GM21528 (cell line): Measurements from ENCODE around the gene SELENOV.

Experiments
- ATAC-seq: cut with Tn5 transposase; IDR thresholded peaks from one replicate; pipeline ENCODE4 v1.9.1; 2021; ENCODE audit warnings: mild to moderate bottlenecking, moderate library complexity; ENCODE audit not compliant: unreplicated experiment, low FRiP score

SELENOV gene

GRCh38 chr19:39517432-39517831, 2.5 kb downstream of the SELENOV start:
- ATAC-seq = no peak

- ATAC-seq = no peak
Measured at GRCh38 chr19:39518458-39518857, 3.5 kb downstream of the SELENOV start.

- ATAC-seq = no peak
Measured at GRCh38 chr19:39518975-39519374, 4.0 kb downstream of the SELENOV start.

- ATAC-seq = no peak
Measured at GRCh38 chr19:39520541-39521484, 5.9 kb downstream of the SELENOV start.

- no peak for ATAC-seq
Measured at GRCh38 chr19:39524495-39524894, 9.6 kb downstream of the SELENOV start.

GRCh38 chr19:39525205-39525604, 10.3 kb downstream of the SELENOV start:
- no peak for ATAC-seq

GRCh38 chr19:39531834-39532232, 16.9 kb downstream of the SELENOV start:
- ATAC-seq = no peak

- peak; percentile 82 for ATAC-seq
Measured at GRCh38 chr19:39532233-39533002, 17.5 kb downstream of the SELENOV start, which contains the start of gene EID2B. Gene EID2B, minus strand, starts transcription at chr19:39532852. Its CDS starts 50 bp downstream, at chr19:39532802.

GRCh38 chr19:39533003-39533512, 18.1 kb downstream of the SELENOV start:
- peak; percentile 20 for ATAC-seq

GRCh38 chr19:39533791-39534190, 18.9 kb downstream of the SELENOV start:
- no peak for ATAC-seq

GRCh38 chr19:39539165-39539517, 24.2 kb downstream of the SELENOV start:
- ATAC-seq = no peak

GRCh38 chr19:39539518-39540332, 24.8 kb downstream of the SELENOV start, which contains the start of gene EID2:
Gene EID2, minus strand, starts transcription at chr19:39540161. Its CDS starts 82 bp downstream, at chr19:39540079.
- ATAC-seq = peak; percentile 87

- no peak for ATAC-seq
Measured at GRCh38 chr19:39540333-39540673, 25.4 kb downstream of the SELENOV start.

GRCh38 chr19:39542206-39542605, 27.3 kb downstream of the SELENOV start:
- ATAC-seq = no peak

GRCh38 chr19:39543477-39543857, 28.5 kb downstream of the SELENOV start:
- no peak for ATAC-seq

- no peak for ATAC-seq
Measured at GRCh38 chr19:39544226-39544903, 29.4 kb downstream of the SELENOV start.

- ATAC-seq = no peak
Measured at GRCh38 chr19:39544911-39545310, 30.0 kb downstream of the SELENOV start.

- no peak for ATAC-seq
Measured at GRCh38 chr19:39546599-39546998, 31.7 kb downstream of the SELENOV start.

- no peak for ATAC-seq
Measured at GRCh38 chr19:39550197-39550596, 35.3 kb downstream of the SELENOV start.
